HG03378 (cell line): Measurements from ENCODE around the gene OR4E2.
"Not testable (repeated sequence)": the region's sequence is repeated elsewhere in the genome, so short reads cannot be mapped to it uniquely, and the experiment has no call there.

Experiments
- ATAC-seq: cut with Tn5 transposase; IDR thresholded peaks from one replicate; pipeline ENCODE4 v1.9.1; 2021; ENCODE audit warnings: mild to moderate bottlenecking, moderate library complexity; ENCODE audit not compliant: unreplicated experiment

The OR4E2 gene, protein sequence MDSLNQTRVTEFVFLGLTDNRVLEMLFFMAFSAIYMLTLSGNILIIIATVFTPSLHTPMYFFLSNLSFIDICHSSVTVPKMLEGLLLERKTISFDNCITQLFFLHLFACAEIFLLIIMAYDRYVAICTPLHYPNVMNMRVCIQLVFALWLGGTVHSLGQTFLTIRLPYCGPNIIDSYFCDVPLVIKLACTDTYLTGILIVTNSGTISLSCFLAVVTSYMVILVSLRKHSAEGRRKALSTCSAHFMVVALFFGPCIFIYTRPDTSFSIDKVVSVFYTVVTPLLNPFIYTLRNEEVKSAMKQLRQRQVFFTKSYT

DNA sequence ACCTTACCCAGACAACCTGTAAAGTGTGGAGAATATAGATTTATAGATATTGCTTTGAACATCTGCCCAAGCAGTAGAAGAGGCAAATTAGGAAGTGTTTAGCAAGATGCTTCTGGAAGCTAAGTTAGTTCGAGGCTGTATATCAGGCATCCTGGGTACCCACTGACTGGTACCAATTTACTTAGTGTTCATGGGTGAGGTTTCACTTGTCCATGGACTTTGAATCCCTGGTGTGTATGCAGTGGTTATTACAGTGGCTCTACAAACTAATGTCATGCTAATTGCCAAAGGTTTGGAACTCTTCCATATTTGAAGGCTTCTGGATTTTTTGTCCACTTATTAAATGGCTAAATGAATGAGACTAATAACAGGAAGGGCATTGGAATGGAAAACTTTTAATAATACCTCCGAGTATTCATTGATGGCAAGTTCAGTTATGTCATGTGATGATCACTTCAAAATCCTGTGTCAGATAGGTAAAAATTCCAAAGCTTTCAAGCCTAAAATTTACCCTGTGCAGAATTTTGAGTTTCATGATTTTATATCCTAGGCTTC, at the start of gene OR4E2:
Gene OR4E2, plus strand, starts transcription at position 505 of the 555 bp plus-strand sequence. CDS start 11,248 bp downstream, outside the sequence.
- no peak for ATAC-seq

DNA sequence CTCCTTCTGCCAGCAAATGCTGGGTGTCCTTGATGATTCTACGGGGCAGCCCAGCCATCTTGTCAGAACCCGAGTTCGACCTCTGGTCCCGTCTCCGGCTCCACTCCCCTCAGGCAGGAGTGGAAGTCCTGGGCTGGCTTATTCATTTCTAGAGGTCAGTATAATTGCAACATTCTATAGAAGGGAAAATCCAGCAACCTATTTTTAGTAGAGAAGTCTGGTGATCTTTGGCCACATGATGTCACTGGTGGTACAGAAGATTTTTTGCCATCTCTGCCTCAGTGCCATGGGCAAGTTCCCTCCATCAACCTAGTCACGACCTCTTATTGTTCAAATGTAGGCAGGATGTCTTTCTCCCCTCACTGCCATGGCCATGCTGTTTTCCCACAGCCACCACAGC, 41.3 kb upstream of the OR4E2 start:
- no peak for ATAC-seq

DNA sequence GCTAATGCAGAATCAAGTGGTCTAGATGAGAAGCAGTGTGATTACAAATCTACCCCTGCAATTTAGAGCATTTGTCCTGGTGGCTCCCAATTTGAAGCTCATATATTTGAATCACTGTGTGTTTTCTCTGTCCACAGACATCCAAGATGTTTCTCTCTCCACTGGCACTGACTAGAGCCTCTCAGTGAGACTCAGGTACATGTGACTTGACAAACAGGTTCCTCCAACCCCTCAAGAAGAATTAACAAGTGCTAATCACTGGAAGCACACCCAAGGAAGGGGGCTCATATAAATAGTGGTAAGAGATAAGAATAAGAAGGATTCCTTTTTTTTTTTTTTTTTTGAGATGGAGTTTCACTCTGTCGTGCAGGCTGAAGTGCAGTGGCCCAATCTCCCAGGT, 39.4 kb upstream of the OR4E2 start:
- no peak for ATAC-seq

GRCh38 chr14:21617614-21618013, 36.0 kb upstream of the OR4E2 start:
- ATAC-seq = no peak

- ATAC-seq = no peak
Observed at GRCh38 chr14:21626491-21627230, 27.0 kb upstream of the OR4E2 start.

DNA sequence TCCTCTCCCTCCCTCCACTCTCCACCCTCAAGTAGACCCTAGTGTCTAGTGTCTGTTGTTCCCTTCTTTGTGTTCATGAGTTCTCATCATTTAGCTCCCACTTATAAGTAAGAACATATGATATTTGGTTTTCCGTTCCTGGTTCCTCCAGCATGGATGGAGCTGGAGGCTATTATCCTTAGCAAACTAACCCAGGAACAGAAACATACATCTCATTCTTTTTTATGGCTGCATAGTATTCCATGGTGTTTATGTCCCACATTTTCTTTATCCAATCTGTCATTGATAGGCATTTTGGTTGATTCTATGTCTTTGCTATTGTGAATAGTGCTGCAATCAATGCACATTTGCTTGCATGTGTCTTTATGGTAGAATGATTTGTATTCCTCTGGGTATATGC, 23.1 kb upstream of the OR4E2 start:
- not testable (repeated sequence) for ATAC-seq

- ATAC-seq = no peak
Observed at GRCh38 chr14:21631084-21631483, 22.6 kb upstream of the OR4E2 start.

DNA sequence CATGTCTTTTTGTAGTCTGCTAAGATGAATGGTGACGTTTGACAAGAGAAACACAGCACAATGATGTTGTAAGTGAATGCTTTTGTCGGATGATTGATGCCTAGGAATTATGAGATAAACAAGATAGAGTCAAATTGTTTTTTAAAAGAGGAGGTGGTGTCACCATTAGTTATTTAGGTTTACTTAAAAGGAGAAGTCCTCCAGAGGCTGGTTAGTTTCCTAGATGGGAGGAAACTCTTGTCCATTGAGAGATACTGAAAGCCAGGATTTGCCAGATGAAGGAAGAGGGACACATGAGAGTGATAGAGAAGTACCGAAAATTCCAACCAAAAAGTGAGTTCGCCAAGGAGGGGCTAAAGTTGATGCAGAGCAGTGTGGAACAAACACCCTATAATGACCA, 18.8 kb upstream of the OR4E2 start, which contains the start of gene OR10G2:
Gene OR10G2, minus strand, starts transcription at position 101 of the 400 bp plus-strand sequence. Its CDS starts 98 bp downstream, at position 3.
- ATAC-seq = no peak

GRCh38 chr14:21642683-21643082, 11.0 kb upstream of the OR4E2 start:
- ATAC-seq = no peak

DNA sequence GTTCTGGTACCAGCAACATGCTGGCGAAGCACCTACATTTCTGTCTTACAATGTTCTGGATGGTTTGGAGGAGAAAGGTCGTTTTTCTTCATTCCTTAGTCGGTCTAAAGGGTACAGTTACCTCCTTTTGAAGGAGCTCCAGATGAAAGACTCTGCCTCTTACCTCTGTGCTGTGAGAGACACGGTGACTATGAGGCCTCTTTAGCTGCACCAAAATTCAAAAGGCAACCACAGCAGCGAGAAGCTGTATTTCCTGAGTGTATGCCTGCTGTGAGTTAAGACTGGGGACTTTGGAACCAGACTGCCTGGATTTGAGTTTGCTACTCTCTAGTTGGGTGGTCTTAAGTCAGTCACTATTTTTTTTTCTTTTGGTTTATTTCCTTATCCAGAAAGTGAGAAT, 10.2 kb upstream of the OR4E2 start:
- no peak for ATAC-seq

- no peak for ATAC-seq
Observed at GRCh38 chr14:21647380-21647779, 6.3 kb upstream of the OR4E2 start.

DNA sequence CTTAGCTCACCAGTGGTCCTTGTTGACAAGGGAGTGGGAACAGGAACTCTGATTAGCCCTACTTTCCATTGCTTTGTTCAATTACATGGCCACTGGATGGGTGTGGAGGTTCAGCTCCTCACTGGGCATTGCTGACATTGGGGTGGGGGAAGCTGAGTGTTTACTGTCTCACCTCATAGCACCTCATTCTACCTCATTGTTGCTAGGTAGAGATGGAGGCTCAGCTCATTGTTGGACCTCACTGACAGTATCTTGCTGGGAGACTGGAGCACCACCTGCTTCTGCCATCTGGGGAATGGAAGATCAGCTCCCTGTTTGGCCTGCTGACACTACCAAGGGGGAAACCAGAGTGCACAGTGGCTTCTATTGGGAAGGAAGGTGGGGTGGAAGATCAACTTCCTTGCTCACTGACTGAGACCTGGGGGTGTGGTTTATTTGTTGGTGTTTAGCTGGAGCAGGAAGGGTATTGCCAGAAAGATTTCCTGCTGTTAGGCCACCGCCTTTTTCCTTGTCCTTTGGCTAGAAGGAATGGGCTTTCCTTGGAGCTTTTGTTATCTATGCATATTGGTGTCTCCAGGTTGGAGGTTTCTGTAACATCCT, 1.3 kb upstream of the OR4E2 start:
- ATAC-seq = no peak

DNA sequence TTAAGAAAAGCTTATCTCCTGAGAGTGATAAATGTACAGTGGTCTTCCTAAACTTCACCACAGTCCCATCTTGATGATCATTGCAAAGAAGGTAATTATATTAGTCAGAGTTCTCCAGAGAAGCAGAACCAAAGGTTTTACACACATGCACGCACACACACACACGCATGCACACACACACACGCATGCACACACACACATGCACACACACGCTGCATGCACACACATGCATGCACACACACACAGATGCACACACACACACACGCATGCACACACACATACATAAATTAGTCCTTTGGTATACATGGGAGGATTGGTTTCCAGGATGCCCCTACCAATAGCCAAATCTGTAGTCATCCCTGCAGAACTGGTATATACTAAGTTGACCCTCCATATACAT, 580 bp downstream of the OR4E2 start:
- no peak for ATAC-seq

DNA sequence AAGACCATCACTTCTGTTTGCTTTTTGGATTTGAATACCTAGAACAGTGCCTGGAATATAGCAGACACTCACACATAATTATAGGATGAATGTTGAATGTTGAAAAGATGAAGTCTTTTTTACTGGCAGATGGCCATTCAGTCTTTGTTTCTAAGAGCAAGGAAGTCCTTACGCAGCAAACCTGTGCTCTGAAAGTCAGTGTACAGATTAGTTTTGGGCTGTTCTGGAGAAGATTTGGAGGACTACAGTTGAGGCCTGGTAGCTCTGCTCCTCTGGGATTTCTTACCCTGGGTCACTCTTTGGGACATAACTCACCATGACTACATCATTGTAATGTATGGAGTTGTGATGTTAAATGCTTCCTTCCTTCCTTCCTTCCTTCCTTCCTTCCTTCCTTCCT, 3.3 kb downstream of the OR4E2 start:
- ATAC-seq = no peak

DNA sequence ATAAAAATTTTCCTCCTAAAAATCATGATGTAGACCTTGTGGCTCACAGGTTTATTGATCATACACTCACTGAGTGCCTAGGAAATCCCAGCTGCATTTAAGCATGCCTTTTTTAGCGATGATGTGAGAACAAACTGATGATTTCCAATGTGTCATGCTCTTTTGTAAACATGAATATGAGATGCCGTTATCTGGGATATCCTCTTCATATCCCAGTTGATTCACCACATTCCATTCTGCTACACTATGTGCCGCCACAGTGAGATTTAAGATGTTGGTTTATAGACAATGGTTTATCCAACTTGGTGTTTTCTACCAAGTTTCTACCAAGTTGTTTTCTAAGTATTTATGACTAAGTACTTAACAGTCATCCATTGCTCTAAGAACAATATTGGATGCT, 14.7 kb downstream of the OR4E2 start:
- no peak for ATAC-seq

GRCh38 chr14:21669284-21669683, 15.6 kb downstream of the OR4E2 start:
- ATAC-seq = no peak

DNA sequence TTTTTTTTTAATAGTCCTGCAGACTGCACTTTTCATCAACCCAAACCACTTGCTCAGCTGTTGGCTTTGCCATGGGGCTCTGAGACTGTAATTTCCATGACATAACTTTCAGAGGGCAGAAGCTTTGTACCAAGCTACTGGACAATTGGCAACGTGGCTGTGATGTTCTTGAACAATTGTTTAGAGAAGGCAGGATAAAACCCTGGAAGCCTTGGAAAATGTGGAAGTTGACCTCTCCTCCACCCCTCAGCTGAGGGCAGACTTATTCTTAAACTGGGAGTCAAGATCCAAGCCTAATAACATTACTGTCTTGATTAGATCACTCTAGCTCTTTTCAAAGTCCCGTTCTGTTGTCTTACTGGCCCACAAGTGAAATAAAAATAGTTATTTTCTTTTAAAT, 17.7 kb downstream of the OR4E2 start:
- no peak for ATAC-seq

GRCh38 chr14:21672116-21672515, 18.5 kb downstream of the OR4E2 start:
- ATAC-seq = no peak

DNA sequence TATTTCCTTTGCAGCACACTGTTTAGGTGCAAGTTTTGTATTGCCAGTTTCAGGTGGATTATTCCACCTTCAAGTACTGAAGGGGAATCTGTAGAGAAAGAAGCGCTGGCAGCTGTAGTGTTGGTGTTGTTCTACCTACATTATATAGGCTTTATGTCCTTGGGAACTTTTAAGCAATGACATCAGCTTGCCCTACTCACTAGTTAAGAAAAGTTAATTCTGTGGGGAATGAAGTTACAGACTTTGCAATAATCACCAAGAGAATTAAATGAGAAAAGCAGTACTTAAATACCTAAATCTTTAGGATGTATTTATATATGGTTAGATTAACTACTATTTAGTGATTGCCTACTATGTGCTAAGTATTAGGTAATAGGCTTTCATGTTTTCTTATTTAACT, 20.1 kb downstream of the OR4E2 start, which contains the start of gene OR4E1:
Gene OR4E1, minus strand, starts transcription at position 101 of the 400 bp plus-strand sequence. CDS start 2,883 bp downstream, outside the sequence.
- ATAC-seq = no peak

DNA sequence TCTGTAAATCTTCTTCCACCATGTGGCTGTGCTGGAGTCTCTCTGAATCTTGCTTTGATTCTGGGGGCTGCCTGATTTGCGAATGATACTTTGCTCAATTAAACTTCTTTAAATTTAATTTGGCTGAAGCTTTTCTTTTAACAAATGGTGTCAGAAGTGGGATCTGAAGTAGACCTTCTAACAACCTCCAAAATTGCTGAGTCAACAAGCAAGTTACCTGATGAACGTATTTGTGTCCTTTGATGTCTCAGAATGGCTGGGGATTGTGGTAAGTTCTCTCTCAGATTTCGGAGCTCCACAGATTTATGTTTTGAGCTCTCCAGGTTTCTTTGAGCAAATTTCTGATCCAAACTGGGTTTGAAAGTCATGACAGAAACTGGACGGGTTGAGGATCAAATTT, 21.9 kb downstream of the OR4E2 start:
- ATAC-seq = no peak

GRCh38 chr14:21680072-21680471, 26.4 kb downstream of the OR4E2 start:
- no peak for ATAC-seq
